ENCODE measurements around the gene TRAPPC12. TPM values are rescaled to one million over a fixed set of nuclear protein-coding genes. Genes with fewer than 3 reads are reported as not detected.
A peak's percentile ranks its signal among the peaks of the same experiment; 100 is the strongest.

TRAPPC12 gene
- total RNA-seq, 6 experiments from 2014 or later = 69.1 to 83.3 (median 74.8) TPM

DNA sequence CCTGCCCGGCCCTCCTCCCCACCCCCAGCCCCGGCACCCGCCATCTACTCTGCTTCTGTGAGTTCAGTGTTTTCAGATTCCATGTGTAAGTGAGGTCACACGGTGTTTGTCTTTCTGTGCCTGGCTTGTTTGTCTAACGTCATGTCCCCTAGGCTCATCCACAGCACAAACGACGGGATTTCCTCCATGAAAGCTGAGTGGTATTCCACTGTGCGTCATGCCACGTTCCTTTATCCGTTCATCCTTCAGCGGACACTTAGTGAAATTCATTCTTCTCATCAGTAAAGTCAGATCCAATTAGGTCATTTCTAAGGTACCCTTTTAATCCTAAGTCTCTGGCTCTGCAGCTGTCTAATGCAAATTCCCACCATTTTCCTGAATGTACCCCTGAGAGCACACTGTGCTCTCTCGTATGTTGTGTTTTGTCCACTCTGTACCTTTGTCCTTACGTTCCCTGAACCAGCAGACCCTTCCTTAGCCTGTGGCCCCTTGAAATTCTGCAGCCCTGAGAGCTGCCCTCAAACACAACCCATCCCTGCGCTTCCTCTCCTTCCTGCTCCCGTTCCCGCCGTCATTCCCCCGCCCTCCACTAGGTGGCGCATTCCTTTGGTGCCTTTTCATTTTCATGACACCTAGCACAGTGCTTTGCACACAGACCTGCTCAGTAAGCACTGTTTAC, 44.1 kb downstream of the TRAPPC12 start:
- TF ChIP-seq CTCF (IDR thresholded peaks at IDR 0.05) = peak; percentile 99
- H3K36me3 Mint-ChIP-seq (ENCODE audit: low read depth) = peaks cover 16% of the 10 kb centered on the region
- no peaks in the 10 kb centered on the region; the same call in none of the 2 replicates for H3K27me3 Mint-ChIP-seq (ENCODE audit: insufficient read depth)
- H3K9me3 Mint-ChIP-seq = no peaks in the 10 kb centered on the region
- H3K4me3 Mint-ChIP-seq = no peak overlapping the region
- H3K27ac Mint-ChIP-seq = no peak overlapping the region
- no peaks in the 10 kb centered on the region; the same call in 1 of the 2 replicates for H3K4me1 Mint-ChIP-seq (ENCODE audit: low read depth)
- peak; percentile 30 for DNase-seq

DNA sequence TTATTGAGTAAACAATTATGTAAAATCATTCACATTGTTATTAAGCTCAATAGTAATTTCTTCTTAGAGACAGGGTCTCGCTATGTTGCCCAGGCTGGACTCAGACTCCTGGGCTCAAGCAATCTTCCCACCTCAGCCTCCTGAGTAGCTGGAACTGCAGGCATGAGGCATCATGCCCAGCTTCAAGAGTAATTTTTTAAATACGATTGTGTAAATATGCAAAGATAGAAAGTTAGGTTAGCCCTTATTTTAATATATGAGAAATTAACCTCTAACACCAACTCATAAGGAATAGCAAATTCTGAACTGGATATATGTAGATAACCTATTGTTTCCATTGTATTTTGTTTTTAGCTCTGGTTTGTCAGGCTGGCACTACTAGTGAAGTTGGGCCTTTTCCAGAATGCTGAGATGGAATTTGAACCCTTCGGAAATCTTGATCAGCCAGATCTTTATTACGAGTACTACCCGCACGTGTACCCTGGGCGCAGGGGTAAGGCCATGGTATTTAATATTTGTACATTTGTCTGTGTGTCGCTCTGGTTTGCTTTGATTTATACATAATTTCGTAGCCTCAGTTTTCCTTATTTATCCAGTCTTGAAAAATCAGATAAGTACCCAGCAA, 44.8 kb downstream of the TRAPPC12 start:
- TF ChIP-seq CTCF (IDR thresholded peaks at IDR 0.05) = peak; percentile 61
- peaks cover 20% of the 10 kb centered on the region for H3K36me3 Mint-ChIP-seq (ENCODE audit: low read depth)
- peaks cover 6% of the 10 kb centered on the region for H3K4me1 Mint-ChIP-seq (ENCODE audit: low read depth)
- no peak overlapping the region for H3K4me3 Mint-ChIP-seq
- no peaks in the 10 kb centered on the region; the same call in none of the 2 replicates for H3K27me3 Mint-ChIP-seq (ENCODE audit: insufficient read depth)
- H3K27ac Mint-ChIP-seq = no peak overlapping the region
- DNase-seq = no peak
- no peaks in the 10 kb centered on the region for H3K9me3 Mint-ChIP-seq

- H3K36me3 Mint-ChIP-seq (ENCODE audit: low read depth) = peaks cover 26% of the 10 kb centered on the region
- no peak for DNase-seq
- H3K9me3 Mint-ChIP-seq = no peaks in the 10 kb centered on the region
- no peak overlapping the region for H3K4me3 Mint-ChIP-seq
- no peak overlapping the region for H3K27ac Mint-ChIP-seq
- TF ChIP-seq CTCF (IDR thresholded peaks at IDR 0.05) = no peak
- no peaks in the 10 kb centered on the region; the same call in none of the 2 replicates for H3K27me3 Mint-ChIP-seq (ENCODE audit: insufficient read depth)
- peaks cover 7% of the 10 kb centered on the region for H3K4me1 Mint-ChIP-seq (ENCODE audit: low read depth)
Measured at GRCh38 chr2:3426615-3427014, 47.1 kb downstream of the TRAPPC12 start.

DNA sequence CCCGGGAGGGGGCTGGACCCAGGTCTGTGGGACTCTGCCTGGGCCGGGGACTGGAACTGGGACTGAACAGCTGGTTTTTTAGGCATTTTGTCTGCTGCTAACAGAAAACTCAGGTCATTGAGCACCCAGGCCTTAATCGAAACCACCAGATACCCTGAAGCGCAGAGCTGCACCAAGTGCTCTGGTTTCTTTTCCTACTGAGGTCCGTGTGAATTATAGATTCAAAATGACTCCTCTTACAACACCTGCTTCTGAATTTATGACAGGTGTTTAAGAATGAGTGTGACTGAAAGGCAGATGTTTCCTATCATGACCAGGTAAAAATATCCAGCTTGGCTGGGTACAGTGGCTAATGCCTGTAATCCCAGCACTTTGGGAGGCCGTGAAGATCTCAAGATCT, 47.8 kb downstream of the TRAPPC12 start:
- Mint-ChIP-seq H3K4me1 (ENCODE audit: low read depth) (peaks cover 7% of the 10 kb centered on the region), H3K9me3 (no peaks in the 10 kb centered on the region), H3K36me3 (ENCODE audit: low read depth) (peaks cover 26% of the 10 kb centered on the region), H3K27me3 (ENCODE audit: insufficient read depth) (no peaks in the 10 kb centered on the region; the same call in 1 of the 2 replicates), H3K4me3 (no peak overlapping the region), H3K27ac (no peak overlapping the region)
- DNase-seq = no peak
- no peak for TF ChIP-seq CTCF (IDR thresholded peaks at IDR 0.05)

DNA sequence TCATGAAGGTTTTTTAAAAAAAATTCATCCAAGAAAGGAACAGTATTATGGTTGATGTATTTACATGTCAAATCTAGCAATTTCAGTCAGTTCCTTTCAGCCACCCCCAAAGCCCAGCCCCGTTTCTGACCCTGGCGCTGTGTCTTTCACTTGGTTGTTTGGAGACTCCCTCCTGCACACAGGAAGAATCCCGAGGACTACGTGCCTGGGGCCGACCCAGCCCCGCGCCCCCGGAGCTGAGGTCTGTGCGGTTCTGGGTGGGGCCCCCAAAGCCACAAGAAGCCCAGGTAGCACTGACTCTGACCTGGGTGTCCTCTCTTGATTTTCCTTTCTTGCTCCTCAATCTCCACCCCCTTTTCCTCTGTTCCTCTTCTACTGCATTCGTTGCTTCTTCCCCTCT, 49.1 kb downstream of the TRAPPC12 start:
- Mint-ChIP-seq H3K4me1 (ENCODE audit: low read depth) (peaks cover 7% of the 10 kb centered on the region), H3K27ac (peak overlapping the region; percentile 4; the same call in 1 of the 2 replicates), H3K36me3 (ENCODE audit: low read depth) (peaks cover 25% of the 10 kb centered on the region), H3K27me3 (ENCODE audit: insufficient read depth) (no peaks in the 10 kb centered on the region; the same call in 1 of the 2 replicates), H3K4me3 (no peak overlapping the region), H3K9me3 (no peaks in the 10 kb centered on the region)
- no peak for DNase-seq
- TF ChIP-seq CTCF (IDR thresholded peaks at IDR 0.05) = no peak

Measured in HFFc6 (cell line).